Neural cell (in vitro differentiated cells): Measurements from ENCODE around the gene THOC1.

Source experiments
- CTCF ChIP-seq: fragments of 450-650 bp; IDR thresholded peaks from 2 replicates; pipeline ENCODE4 v1.5.1; 2014; ENCODE audit warnings: antibody characterized with exemption, mild to moderate bottlenecking, moderate library complexity; ENCODE audit not compliant: poor library complexity, severe bottlenecking
- EZH2 ChIP-seq: fragments of 200-600, 300-800 bp; shearing (Covaris generic), sonication (generic); IDR thresholded peaks from 2 replicates; pipeline ENCODE4 v1.6.1; 2014; ENCODE audit warnings: antibody characterized with exemption, low read length, borderline replicate concordance, mild to moderate bottlenecking; ENCODE audit not compliant: insufficient read depth, poor library complexity, severe bottlenecking
- MXI1 ChIP-seq: fragments of 450-650 bp; conservative IDR thresholded peaks from 2 replicates; pipeline ENCODE4 v1.6.1; 2014; ENCODE audit warnings: antibody characterized with exemption, mild to moderate bottlenecking; ENCODE audit not compliant: poor library complexity, severe bottlenecking

DNA sequence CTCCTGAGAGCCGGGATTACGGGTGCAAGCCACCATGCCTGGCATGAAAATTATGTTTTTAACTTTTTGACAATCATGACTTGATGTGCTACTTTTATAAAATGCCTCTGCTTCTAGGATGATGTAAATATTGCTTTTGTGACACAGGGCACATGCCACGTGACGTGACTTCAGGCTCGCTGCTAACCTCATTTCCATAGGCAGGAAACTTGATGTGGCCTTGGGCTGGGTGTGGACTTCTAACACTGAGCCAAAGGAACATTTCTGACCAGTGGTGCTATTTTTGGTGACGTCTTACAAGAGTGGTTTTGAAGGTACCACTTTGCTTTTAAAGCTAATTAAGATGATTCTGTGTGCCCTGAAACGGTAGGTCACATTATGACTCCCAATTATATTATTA is 34.2 kb upstream of the THOC1 start:
- TF ChIP-seq CTCF (no peak), EZH2 (no peak), MXI1 (no peak)
